HG02763 (cell line): ENCODE measurements around the gene JMY.
"Not testable (repeated sequence)": the region's sequence is repeated elsewhere in the genome, so short reads cannot be mapped to it uniquely, and the experiment has no call there.

ENCODE experiments used
- ATAC-seq: cut with Tn5 transposase; IDR thresholded peaks from one replicate; pipeline ENCODE4 v1.9.1; 2021; ENCODE audit warnings: mild to moderate bottlenecking, moderate library complexity; ENCODE audit not compliant: unreplicated experiment

JMY gene

DNA sequence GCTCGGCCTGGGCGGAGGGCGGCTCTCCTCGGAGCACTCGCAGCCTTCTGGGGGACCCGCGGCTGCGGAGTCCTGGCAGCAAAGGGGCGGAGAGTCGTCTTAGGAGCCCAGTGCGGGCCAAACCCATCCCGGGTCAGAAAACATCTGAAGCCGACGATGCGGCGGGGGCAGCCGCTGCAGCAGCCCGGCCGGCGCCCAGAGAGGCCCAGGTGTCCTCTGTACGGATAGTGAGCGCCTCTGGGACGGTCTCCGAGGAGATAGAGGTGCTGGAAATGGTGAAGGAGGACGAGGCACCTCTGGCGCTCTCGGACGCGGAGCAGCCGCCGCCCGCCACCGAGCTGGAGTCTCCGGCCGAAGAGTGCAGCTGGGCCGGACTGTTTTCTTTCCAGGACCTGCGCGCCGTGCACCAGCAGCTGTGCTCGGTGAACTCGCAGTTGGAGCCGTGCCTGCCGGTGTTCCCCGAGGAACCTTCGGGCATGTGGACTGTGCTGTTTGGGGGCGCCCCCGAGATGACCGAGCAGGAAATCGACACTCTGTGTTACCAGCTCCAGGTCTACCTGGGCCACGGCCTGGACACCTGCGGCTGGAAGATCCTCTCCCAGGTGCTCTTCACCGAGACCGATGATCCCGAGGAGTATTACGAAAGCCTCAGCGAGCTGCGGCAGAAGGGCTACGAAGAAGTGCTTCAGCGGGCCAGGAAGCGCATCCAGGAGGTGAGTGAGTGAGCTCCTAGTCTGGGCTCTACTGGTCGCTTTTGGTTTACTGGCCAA, 1.2 kb downstream of the JMY start:
- peak; percentile 20 for ATAC-seq

DNA sequence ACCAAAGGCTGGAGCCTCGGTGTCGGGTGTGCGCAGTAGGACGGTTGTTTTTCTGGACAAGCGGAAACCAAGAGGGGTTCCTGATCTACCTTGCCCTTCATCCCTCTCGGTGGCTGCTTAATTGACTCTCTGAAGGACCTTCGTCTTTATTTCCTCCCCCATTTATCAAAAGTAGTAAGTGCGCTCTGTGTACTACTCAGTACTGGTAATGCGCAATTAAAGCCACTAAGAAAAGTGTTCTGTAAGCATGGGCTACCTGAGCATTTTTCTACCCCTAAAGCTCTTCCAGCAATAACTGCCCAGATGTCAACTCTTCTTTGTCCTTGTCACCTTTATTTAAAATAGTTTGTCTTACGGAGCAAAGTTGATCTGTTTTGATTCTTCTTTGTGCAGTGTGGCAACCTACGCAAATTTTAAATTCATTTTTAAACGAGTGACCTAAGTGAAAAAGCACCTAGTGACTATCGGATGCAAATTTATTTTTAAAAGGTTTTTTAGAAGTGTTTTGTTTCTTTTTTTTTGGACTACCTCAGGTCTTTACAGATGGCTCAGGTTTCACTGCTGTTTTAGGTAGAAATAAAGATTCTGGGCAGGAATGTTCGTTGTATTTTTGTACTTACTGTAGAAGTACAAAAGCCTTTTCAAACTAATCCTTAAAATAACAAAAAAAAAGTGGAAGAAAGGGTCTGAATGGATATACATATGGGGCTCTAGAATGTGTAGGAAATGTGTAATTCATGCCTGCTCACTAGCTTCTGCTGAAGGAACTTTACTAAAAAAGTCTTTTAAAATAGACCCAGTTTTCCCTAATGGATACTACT, 2.0 kb downstream of the JMY start:
- ATAC-seq: no peak

DNA sequence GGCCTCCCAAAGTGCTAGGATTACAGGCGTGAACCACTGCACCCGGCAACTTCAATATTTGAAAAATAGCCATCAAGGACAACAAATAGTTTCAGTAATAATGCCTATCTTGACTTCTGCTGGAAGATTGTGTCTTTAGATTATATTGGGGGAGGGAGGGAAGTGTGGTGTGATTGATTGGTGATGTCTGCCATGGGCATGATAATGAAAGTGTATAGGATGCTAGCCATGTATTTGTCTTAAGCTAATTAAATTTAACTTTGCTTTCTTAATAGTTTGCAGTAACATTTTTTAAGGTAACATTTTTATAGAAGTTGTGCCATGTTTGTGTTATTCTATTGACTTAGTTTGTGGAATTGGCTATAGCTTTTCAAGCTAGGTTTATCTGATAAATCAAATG, 4.6 kb downstream of the JMY start:
- no peak for ATAC-seq

DNA sequence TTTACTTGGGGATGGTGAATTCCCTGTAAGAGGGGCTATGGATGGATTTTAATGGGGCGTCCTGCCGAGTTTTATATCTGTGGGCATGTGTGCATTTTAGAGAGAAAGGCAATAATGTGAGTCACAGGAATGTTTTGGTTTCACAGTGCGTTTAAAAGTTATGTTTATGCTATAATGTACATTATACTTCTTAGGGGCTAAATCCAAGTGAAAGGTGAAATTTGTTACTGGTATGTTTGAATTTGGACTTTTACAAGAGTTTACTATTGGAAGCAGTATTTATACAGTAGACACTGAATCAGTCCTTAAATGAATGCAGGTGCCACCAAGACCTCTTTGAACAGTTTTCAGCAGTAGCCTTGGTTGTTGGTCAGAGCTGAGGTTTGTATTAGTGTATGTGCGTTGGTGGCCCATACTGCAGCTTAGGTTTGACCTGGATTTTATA, 5.6 kb downstream of the JMY start:
- no peak for ATAC-seq

DNA sequence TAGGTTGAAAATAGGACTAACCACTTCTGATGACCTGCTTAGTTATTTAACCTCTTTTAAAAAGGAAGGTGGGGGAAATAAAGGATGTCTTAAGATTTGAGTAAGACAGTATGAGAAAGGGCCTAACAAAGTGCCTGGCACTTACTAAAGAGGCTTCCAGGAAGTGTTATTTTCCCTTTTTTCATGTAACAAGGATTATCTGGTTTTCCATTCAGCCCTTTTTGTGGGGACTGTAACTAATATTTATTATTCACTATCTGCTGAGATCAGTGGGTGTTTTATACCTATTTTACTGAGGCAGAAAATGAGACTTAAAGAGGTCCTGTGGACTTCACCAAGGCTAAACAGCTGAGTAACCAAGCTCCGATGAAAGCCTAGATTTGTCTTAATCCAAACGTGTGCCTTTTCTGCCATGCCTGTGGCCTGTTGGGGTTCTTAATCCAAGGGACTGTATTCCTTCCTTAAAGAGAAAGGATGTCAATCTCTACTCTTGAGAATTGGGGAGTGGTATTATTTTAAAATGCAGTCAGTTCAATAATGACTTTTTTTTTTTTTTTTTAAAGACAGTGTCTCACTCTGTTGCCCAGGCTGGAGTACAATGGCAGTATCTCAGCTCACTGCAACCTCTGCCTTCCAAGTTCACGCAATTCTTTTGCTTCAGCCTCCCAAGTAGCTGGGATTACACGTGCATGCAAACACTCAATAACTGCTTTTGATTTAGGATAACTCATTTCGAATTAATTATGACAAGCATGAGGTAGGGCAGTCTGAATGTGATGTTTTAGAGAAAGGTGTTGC, 6.5 kb downstream of the JMY start:
- ATAC-seq: no peak

DNA sequence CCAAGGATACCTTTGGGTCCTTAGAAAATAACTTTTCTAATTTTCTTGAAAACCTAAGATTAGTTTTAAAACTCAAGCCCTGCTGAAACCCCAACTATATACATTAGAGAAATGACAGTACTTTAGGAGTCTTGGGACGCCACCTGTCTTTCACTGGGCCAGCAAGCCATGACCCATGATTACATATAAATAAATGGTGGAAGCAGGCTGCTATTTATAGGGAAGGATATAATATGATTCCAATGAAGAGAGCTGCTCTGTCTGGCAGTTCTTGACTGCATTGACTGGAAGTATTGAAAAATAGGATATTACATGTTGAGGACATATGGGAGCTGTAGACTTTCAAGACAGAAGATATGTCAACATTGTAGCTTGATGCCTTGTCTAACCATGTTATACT, 7.3 kb downstream of the JMY start:
- no peak for ATAC-seq

DNA sequence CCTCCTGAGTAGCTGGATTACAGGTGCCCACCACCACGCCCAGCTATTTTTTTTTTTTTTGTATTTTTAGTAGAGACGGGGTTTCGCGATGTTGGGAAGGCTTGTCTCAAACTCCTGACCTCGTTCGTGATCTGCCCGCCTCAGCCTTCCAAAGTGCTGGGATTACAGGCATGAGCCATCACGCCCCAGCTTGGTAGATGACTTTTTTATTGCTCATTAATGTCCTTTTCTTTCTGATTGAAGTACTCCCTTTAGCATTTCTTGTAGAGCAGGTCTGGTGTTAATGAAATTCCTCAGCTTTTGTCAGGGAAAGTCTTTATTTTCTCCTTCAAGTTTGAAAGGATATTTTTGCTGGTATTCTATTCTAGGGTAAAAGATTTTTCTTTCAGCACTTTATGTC, 18.1 kb downstream of the JMY start:
- ATAC-seq: not testable (repeated sequence)

DNA sequence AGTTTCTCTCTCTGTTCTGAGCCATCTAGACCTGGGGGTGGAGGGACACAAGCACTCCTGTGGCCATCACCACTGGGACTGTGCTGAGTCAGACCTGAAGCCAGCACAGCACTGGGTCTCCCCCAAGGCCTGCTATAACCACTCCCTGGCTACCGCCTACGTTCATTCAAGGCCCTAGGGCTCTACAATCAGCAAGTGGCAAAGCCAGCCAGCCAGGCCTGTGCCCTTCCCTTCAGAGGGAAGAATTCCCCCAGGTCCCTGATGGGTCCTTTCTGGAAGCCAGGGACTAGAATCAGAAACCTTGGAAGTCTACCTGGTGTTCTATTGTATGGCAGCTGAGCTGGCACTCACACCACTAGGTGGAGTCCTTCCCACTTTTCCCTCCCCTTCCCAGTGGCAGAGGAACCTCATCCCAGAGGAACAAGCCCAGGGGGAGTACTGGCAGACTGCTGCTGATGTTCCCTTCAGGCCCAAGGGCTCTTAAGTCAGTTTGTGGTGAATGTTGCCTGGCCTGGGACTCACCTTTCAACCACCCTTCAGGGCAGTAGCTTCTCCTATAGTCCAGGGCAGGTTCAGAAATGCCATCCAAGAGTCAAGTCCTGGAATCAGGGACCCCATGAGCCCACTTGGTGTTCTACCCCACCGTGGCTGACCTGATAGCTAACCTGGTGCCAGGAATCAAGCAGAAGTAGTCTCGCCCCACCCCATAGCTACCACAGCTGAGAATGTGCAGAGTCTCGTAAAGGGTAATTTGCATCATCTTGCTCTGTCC, 20.0 kb downstream of the JMY start:
- ATAC-seq: no peak

DNA sequence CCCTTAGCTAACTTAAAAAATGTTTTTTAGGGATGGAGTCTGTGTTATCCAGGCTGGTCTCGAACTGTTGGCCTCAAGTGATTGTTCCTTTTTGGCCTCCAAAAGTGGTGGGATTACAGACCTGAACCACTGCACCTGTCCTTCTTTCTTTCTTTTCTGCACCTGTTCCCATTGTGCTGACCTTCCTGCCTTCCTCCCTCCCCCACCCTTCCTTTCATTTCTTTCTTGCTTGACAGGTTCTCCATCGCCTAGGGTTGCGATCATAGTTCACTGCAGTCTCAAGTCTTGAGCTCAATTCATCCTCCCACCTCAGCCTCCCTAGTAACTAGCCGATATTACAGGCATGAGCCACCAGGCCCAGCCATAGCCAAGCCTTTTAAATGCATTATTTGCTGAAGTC, 20.6 kb downstream of the JMY start:
- ATAC-seq: no peak

DNA sequence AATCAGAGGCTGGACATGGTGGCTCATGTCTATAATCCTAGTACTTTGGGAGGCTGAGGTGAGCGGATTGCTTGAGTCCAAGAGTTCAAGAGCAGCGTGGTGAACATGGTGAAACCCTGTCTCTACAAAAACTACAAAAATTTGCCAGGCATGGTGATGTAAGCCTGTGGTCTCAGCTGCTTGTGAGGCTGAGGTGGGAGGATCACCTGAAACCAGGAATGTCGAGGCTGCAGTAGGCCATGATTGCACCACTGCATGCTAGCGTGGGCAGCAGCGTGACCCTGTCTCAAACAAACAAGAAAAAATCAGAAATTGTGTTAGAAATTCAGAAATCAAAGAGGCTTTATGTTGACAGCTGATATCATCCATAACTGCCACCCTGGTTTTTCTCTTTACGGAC, 21.4 kb downstream of the JMY start:
- no peak for ATAC-seq

DNA sequence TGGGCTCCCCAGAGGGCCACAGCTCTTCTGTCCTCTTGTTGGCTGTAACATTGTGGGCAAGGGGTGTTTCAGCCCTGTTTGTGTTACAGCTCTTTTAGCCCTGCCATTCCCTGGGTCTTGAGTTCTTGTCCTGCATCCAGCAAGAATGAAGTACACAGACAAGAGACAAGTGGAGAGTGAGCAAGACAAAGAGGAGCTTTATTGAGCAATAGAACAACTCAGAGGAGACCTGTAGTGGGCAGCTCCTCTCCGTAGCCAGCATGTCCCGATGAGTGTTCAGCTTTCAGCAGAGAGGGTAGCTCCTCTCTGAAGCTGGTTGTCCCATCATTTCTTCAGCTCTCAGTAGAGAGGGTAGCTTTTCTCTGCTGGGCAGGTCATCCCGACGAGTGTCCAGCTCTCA, 22.9 kb downstream of the JMY start:
- ATAC-seq: no peak

DNA sequence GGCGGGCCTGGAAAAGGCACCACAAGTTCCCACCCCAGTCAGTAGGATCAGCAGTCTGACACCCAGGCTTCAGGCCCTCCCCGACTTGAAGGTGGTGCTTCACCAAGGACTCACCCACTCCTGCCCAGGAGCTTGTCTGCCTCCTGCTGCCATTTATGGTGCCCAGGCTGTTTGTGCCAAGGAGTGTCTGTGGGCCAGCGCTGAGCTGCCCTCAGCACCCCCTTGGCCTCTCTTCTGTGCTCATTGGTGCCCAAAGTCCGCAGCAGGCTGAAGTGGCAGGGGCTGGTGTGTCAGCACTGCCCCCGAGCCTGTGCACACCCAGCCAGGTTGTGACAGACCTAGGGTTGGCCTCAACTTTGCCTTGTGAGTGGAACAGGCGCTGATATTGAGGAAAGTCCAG, 23.5 kb downstream of the JMY start:
- no peak for ATAC-seq

DNA sequence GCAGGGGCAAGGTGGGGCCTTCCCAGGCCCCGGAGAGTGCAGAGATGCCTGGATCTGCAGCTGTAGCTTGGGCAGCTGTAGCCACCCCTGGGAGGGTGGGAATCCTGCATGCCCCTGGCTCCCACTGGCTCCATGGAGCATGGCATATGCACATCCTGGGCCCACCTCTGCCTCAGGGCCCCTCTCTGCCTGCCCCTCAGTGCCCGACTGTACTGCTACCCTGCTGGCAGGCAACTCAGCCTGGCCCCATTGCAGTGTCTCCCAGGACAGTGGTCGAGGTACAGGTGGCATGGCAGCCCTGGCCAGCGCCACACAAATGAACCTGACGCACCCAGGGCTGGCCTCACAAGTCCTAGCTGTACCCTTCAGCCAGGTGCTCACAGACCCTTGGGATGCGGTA, 23.9 kb downstream of the JMY start:
- no peak for ATAC-seq

DNA sequence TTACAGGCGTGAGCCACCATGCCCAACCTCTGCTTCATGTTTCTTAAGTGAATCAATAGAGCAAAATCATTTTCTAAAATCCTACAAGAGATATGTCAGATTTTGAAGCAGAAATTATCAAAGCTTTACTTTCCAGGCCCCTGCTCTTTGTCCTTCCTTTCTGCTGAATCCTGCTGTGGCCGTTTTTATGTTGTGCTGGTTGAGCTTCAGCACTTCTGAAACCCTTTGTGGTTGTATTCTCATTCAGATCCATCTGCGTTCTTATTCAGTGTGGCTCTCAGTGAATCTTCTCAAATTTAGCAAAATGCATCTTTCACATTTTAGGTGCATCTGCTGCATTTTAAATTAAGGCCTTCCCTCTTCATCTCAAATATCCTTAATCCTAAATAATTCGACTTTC, 26.0 kb downstream of the JMY start:
- ATAC-seq: no peak

DNA sequence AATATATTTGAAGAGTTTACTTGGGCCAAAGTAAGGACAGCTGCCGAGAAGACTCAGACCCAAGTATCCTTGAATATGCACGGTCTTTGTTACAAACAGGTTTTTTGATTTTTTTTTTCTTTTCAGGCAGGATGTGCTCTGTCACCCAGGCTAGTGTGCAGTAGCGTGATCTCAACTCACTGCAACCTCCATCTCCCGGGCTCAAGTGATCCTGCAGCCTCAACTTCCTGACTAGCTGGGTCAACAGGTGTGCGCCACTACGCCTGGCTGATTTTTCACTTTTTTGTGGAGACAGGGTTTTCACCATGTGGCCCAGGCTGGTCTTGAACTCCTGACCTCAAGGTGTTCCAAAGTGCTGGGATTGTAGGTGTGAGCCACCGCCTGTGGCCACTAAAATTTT, 27.4 kb downstream of the JMY start:
- ATAC-seq: no peak

DNA sequence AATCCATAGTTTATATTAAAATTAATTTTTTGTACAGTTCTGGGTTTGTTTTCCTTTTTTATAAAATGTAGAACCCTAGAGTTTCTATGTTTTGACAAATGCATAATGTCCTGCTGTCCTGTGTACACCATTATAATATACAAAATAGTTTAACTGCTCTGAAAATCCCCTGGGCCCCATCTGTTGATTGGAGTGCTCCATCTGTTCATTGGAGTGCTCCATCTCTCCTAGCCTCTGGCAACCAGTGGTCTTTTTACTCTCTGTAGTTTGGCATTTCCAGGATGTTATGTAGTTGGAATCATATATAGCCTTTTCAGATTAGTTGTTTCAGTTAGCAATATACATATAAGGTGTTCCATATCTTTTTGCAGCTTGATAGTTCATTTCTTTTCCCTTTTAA, 31.2 kb downstream of the JMY start:
- no peak for ATAC-seq

DNA sequence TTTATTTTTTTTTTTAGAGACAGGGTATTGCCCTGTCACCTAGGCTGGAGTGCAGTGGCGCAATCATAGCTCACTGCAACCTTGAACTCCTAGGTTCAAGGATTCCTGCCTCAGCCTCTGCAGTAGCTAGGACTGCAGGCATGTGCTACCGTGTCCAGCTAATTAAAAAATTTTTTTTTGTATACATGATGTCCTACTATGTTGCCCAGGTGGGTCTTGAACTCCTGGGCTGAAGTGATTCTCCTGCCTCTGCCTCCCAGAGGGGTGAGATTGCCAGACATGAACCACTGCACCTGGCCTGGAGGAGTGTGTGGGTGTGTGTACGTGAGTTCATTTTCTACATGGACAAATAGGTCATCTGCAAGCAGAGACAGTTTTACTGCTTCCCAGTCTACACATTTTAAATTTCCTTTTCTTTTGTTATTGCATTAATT, 33.8 kb downstream of the JMY start:
- ATAC-seq: no peak

DNA sequence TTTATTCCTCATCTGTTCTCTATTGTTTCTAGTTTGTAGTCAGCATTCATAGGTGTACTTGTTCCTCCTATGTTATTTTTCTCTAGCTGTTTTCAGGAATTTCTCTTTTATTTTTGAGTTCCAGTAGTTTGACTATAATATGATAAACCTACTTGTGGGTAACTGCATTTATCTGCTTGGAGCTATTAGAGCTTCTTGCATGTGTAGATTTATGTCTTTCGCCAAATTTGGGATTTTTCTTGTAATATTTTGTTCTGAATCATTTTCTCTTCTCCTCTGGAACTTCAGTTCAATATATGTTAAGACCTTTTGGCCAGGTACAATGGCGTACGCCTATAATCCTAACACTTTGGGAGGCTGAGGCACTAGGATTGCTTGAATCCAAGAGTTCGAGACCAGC, 37.4 kb downstream of the JMY start:
- ATAC-seq: no peak

DNA sequence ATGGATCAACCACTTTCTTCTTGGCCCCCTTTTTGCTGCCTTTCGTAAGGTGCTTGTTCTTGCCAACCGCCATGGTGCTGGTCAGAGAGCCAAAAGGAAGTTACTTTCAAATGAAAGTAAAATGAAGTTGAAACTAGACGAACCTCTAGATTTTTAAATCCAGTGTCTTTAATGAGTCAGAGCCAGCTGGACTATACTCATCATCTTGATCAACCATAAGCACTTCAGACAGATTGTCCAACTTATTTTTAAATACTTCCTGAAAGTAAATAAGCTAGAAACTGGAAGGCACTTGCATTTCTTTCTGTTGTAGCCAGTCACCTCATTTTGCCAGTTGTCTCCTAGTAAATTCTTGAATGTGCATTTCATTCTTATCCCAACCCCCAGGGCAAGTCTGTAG, 48.9 kb downstream of the JMY start:
- no peak for ATAC-seq

DNA sequence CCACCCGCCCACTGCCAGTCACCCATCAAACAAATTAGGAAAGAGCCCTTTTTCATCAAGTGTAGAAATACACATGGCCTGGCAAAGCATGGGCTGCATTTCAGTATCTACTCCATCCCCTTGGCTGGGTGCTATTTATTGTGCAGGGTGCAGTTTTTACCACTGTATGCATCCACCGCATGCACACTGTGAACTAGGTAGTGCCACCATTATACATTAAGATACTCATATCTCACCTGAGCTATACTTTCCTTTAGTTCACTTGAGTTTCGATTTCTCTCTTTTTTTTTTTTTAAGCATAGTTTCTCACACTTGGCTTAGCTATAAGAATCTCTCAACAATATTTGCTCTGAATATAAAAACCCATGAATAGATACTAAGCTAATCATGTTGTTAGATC, 49.4 kb downstream of the JMY start:
- no peak for ATAC-seq

DNA sequence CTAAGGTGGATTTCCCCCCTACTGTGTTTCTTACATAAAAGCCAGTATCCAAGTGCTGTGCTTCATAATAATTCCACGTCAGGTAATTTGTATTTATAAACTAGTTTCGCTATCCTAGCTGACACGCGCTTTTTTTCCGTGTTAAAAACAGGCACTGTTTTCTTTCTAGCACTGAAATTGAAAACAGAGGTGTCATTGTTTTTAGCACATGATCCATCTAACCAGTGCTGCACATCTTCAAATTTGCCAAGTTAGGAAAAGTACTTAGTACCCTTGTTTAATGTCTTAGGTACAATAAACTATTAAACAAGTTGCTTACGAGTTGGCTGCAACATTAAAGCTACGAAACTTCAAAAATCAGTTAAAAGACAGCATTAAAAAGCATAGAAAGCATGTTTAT, 49.9 kb downstream of the JMY start:
- ATAC-seq: no peak
